NT2/D1 (cell line): Measurements from ENCODE around the gene STRIP2.

Experiments
- SUZ12 ChIP-seq: IDR thresholded peaks from 2 replicates; pipeline ENCODE4 v1.6.1; 2011; ENCODE audit not compliant: insufficient read length, insufficient read depth; ENCODE audit errors: extremely low read depth
- YY1 ChIP-seq: IDR thresholded peaks from 2 replicates; pipeline ENCODE4 v1.6.1; 2011; ENCODE audit not compliant: insufficient read length, insufficient read depth
- ZNF274 ChIP-seq: IDR thresholded peaks from 2 replicates; pipeline ENCODE4 v1.6.1; 2011; ENCODE audit warnings: mild to moderate bottlenecking, low read depth, low read length

- no peak for TF ChIP-seq SUZ12
- TF ChIP-seq YY1: no peak
- no peak for TF ChIP-seq ZNF274
Measured at GRCh38 chr7:129457101-129457500, 22.9 kb downstream of the STRIP2 start.
